GM12874 (cell line): Measurements from ENCODE around the gene REST.

Experiments
- CTCF ChIP-seq: IDR thresholded peaks from 2 replicates; pipeline ENCODE4 v1.5.1; 2011; ENCODE audit warnings: low read depth, mild to moderate bottlenecking, control low read depth, low read length, moderate library complexity; ENCODE audit not compliant: insufficient read depth

Gene REST

DNA sequence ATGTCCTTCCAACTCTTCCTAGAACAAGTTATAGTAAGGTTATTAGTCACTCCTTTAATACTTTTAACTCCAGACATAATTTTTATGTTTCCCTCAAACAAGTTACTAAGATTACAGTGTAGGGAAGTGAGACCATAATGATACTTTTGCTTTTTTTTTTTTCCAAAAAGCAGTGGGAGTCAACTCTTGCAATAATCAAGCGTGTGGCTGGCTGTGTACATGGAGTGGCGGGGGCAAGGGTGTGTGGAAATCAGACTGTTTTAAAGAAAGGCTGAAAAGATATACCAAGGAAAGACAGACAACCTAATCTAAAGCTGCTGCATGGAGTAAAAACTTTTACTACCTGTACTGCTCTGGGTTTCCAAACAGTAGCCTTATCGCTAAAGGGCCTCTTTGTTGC is 65.6 kb downstream of the REST start:
- TF ChIP-seq CTCF: no peak

- no peak for TF ChIP-seq CTCF
Measured at GRCh38 chr4:56976283-56976836, 68.7 kb downstream of the REST start.

- peak; percentile 28; the same call in 1 of the 2 replicates for TF ChIP-seq CTCF
Measured at GRCh38 chr4:56976837-56977320, 69.2 kb downstream of the REST start.

DNA sequence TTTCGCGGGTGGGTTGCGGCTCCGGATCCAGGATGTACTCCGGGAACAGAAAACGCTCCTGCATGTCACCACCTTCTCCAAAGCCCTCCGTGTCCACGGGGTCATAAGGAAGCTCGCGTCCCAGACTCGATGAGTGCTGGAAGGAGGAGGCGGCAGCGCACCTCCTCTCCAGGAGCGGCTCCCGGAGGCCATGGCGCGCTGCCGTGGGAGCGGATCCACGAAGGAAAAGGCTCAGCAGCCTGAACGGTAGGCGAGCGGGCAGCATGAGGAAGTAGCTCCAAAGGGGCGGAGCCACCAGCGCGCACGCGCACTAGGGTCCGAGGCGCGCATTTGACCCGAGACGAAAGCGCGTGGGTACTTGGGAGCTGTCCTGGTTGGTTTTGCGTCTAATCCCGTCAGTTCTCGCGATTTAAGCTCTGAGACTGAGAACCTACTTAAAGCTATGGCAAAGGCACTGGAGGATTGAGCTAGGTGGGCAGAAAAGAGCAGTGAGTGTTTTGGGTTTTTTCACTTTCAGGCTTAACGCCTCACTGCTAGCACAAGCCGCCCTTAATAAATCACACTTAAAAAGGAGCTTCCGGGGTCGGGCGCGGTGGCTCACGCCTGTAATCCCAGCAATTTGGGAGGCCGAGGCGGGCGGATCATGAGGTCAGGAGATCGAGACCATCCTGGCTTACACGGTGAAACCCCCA is 69.8 kb downstream of the REST start, which contains the start of gene NOA1:
TSS of gene NOA1 (minus strand) at position 286 of the 692 bp plus-strand sequence. CDS start at position 265, 21 bp downstream.
- no peak for TF ChIP-seq CTCF

- TF ChIP-seq CTCF: no peak
Measured at GRCh38 chr4:56978750-56979303, 71.1 kb downstream of the REST start, which contains the start of gene POLR2B. POLR2B (plus strand) TSS chr4:56978896; CDS start chr4:56978986, 90 bp downstream.

DNA sequence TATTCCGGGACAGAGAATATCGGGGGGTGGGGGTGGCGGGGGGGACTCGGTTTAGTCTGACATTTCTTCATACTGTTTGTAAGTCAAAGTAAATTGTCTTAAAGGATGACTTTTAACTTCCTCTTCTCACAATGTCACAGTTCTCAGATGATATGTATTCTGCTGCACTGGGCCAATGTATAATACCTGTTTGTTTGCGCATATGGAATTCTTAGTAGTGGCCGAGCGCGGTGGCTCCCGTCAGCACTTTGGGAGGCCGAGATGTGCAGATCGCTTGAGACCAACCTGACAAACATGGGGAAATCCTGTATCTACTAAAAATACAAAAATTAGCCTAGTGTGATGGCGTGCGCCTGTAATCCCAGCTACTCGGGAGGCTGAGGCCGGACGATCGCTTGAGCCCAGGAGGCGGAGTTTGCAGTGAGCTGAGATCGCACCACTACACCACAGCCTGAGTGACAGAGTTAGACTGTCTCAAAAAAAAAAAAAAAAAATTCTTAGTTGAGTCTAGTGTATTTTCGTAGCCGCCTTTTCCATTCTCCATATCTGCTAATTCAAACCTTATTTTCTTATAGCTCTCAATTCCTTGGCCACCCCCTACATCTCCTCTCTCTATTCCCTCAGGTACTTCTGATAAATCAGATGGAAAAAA is 71.8 kb downstream of the REST start:
- TF ChIP-seq CTCF: no peak

DNA sequence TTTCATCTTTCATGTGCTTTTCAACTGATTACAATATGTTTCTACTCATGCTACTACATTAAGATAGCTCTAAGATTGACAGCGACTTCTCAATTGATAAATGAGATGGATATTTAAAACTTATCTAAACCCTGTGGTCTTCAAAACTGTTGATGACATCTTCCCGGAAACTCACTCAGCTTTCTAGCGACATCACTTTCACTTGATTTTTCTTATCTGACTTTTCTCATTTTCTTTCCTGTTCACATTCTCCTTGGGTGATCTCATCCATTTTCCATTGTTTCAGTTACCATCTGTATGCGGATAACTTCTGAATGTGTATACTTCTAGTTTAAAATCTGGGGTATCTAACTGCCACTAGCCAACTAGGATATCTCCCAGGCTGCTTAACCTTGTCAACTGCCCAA is 74.1 kb downstream of the REST start:
- no peak for TF ChIP-seq CTCF
